ENCODE data around the gene SPINDOC.

Gene SPINDOC

GRCh38 chr11:63849691-63850090, 36.4 kb downstream of the SPINDOC start:
- in situ Hi-C loops (cut with HindIII; ENCODE audit: low sequenced_read_pairs), result no loop called here
- no peak for DNase-seq (ENCODE audit: low read depth)
- TF ChIP-seq, protein P1, sequence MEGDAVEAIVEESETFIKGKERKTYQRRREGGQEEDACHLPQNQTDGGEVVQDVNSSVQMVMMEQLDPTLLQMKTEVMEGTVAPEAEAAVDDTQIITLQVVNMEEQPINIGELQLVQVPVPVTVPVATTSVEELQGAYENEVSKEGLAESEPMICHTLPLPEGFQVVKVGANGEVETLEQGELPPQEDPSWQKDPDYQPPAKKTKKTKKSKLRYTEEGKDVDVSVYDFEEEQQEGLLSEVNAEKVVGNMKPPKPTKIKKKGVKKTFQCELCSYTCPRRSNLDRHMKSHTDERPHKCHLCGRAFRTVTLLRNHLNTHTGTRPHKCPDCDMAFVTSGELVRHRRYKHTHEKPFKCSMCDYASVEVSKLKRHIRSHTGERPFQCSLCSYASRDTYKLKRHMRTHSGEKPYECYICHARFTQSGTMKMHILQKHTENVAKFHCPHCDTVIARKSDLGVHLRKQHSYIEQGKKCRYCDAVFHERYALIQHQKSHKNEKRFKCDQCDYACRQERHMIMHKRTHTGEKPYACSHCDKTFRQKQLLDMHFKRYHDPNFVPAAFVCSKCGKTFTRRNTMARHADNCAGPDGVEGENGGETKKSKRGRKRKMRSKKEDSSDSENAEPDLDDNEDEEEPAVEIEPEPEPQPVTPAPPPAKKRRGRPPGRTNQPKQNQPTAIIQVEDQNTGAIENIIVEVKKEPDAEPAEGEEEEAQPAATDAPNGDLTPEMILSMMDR (IDR thresholded peaks at IDR 0.05; ENCODE audit: low read depth, low read length, missing control alignments), result no peak
- H3K4me3 ChIP-seq (ENCODE audit: low read depth, low read length), result no peak overlapping the region

DNA sequence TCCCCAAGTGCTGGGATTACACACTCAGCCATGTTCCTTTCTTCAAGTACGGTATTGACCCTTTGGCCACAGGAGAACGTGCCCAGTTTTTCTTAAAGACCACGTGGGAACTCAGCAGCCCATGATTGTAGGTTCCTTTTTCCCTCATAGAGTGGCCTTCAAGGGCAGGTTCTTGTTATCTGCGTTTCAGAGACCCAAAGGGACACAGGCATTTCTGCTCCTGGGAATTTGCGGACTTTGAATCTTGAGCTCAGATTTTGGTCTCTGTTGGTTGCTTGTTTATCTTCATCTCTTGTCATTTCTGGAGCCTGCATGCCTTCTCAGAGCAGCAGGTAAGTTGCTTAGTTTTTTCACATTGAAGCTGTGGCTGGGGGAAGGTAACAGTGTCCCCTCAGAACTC, 37.7 kb downstream of the SPINDOC start:
- H3K4me3 ChIP-seq (ENCODE audit: low read depth, low read length), result no peak overlapping the region

GRCh38 chr11:63851364-63851763, 38.1 kb downstream of the SPINDOC start:
- TF ChIP-seq, protein P1 (IDR thresholded peaks at IDR 0.05; ENCODE audit: low read depth, low read length, missing control alignments), result no peak
- DNase-seq (ENCODE audit: low read depth), result no peak
- in situ Hi-C loops (cut with HindIII; ENCODE audit: low sequenced_read_pairs), result no loop called here
- H3K4me3 ChIP-seq (ENCODE audit: low read depth, low read length), result no peak overlapping the region

More for the DNA sequence above, 37.7 kb downstream of the SPINDOC start:
- no peak for DNase-seq (ENCODE audit: low read depth)
- TF ChIP-seq, protein P1 (IDR thresholded peaks at IDR 0.05; ENCODE audit: low read depth, low read length, missing control alignments), result no peak
- in situ Hi-C loops (cut with HindIII; ENCODE audit: low sequenced_read_pairs), result no loop called here

DNA sequence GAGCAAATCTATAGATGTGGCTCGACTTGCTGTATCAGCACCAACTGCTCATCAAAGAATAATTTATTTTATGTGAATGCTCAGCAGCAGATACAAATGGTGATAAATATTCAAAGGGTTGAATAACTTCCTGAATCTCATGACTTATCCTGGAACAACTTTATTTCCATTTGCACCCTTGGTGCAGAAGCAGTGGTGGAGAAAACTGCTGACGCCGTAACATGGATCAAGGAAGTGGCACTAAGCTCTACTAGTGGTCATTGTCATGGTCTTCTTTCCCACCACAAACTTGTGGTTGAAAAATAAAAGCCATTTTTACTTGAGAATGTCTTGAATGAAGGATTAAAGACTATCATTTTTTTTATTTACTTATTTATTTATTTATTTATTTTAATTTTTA, 40.2 kb downstream of the SPINDOC start:
- H3K4me3 ChIP-seq (ENCODE audit: low read depth, low read length), result no peak overlapping the region
- DNase-seq (ENCODE audit: low read depth), result no peak
- TF ChIP-seq, protein P1 (IDR thresholded peaks at IDR 0.05; ENCODE audit: low read depth, low read length, missing control alignments), result no peak
- in situ Hi-C loops (cut with HindIII; ENCODE audit: low sequenced_read_pairs), result no loop called here

GRCh38 chr11:63854696-63855095, 41.4 kb downstream of the SPINDOC start:
- in situ Hi-C loops (cut with HindIII; ENCODE audit: low sequenced_read_pairs), result no loop called here
- TF ChIP-seq, protein P1 (IDR thresholded peaks at IDR 0.05; ENCODE audit: low read depth, low read length, missing control alignments), result no peak
- DNase-seq (ENCODE audit: low read depth), result no peak
- no peak overlapping the region for H3K4me3 ChIP-seq (ENCODE audit: low read depth, low read length)

DNA sequence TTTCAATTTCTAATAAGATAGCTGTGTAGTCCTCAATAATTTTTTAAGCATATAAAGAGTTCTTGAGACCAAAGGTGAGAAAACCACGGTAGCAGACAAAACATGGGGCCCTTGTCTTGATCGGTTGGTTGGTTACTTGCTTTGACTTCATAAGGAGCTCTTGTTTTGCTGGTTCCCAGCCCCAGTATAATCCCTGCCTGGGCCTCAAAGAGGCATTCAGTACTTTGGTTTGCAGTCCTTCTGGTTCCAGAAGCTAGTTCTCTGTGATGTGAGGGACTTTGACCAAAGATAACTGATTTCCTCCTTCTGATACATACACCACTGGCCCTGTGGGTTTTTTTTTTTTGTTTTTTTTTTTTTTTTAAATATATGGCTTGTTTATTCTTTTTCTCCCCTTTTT, 42.7 kb downstream of the SPINDOC start:
- no peak overlapping the region for H3K4me3 ChIP-seq (ENCODE audit: low read depth, low read length)
- no peak for DNase-seq (ENCODE audit: low read depth)
- TF ChIP-seq, protein P1 (IDR thresholded peaks at IDR 0.05; ENCODE audit: low read depth, low read length, missing control alignments), result no peak
- in situ Hi-C loops (cut with HindIII; ENCODE audit: low sequenced_read_pairs), result no loop called here

All from astrocyte of the cerebellum (primary cell).